Subcutaneous adipose tissue (tissue), 4 donors: ENCODE data around the gene COX17. TPM values are rescaled to one million over a fixed set of nuclear protein-coding genes. Genes with fewer than 3 reads are reported as not detected.

Experiments used
- CTCF ChIP-seq: fragments of 450-650 bp; IDR thresholded peaks from one replicate; pipeline ENCODE4 v1.5.1; 2016; ENCODE audit warnings: low read depth, mild to moderate bottlenecking, control low read depth, antibody characterized with exemption, moderate library complexity
- total RNA-seq, 4 donors: library from RNA; depleted of rRNA; stranded (reverse); fragments of >200 nt; gene quantifications; one replicate each; pipeline ENCODE4 v1.1.0, GENCODE V29; 2016

The COX17 gene
- total RNA-seq, 4 donors from 2014 or later: 17.9 to 86.4 (median 23.0) TPM

GRCh38 chr3:119702530-119703527 is 25.6 kb upstream of the COX17 start, which contains the start of gene CFAP91:
Gene CFAP91, plus strand, starts transcription at chr3:119703022. Its CDS starts 77 bp downstream, at chr3:119703099.
- TF ChIP-seq CTCF: no peak

- no peak for TF ChIP-seq CTCF
These were observed 23.9 kb upstream of the COX17 start for GRCh38 chr3:119700920-119701734.

- no peak for TF ChIP-seq CTCF
These were observed 23.2 kb upstream of the COX17 start for GRCh38 chr3:119700269-119700919.

- no peak for TF ChIP-seq CTCF
These were observed 20.2 kb upstream of the COX17 start for GRCh38 chr3:119697394-119697793.

- TF ChIP-seq CTCF: no peak
These were observed 18.3 kb upstream of the COX17 start for GRCh38 chr3:119695480-119695879.

- TF ChIP-seq CTCF: no peak
These were observed 12.9 kb upstream of the COX17 start for GRCh38 chr3:119690043-119690656.
